Left renal pelvis (tissue), 4 donors: ENCODE data around the gene FBXO47. TPM values are rescaled to one million over a fixed set of nuclear protein-coding genes. Genes with fewer than 3 reads are reported as not detected.
"Not testable (repeated sequence)": the region's sequence is repeated elsewhere in the genome, so short reads cannot be mapped to it uniquely, and the experiment has no call there.

Source experiments
- DNase-seq, 4 donors: peaks; one replicate each; pipeline ENCODE4 v3.0.0-alpha.2; 2013; ENCODE audit warnings: low read depth in 4 of 4, low spot score in 3 of 4
- polyA plus RNA-seq, 4 donors: library from polyadenylated mRNA; unstranded; fragments of 120-200 nt; gene quantifications; one replicate each; pipeline ENCODE4 v1.2.1, GENCODE V29; 2013; ENCODE audit not compliant: insufficient read length in 4 of 4

The FBXO47 gene
- polyA plus RNA-seq, 4 donors, result not detected

DNA sequence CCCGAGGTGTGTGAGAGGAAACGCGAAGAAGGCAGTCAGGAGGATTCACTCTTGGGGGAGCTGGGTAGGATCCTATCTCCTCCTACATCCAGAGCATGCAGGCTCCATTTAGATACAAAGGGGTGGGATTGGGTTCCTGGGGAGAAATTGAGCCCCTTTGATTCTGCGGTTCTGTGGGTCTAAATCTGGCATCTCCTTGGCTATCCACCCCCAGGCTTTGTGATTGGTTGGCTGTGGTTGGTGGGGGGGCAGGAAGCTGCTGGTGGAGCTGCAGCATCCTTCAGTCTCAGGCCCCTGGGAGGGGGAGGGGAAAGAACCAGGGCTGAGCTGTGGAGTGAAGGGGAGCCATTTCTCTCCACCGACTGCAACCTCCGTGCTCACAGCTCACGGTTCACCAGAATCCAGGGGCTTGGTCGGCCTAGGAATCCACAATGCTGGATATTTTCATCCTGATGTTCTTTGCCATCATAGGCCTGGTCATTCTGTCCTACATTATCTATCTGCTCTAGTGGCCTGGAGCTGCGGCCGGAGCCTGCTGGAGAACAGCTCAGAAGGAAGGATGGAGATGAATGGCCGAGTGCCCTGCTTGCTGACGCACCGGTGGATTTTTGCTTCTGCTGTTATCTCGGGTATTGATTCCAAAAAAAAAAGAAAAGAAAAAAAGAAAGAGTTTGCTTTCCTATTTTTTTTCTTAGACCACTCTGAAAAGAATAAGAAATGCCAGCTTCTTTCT is 41.8 kb downstream of the FBXO47 start, which contains the start of gene LASP1NB:
LASP1NB (plus strand) TSS at position 352 of the 733 bp plus-strand sequence.
- DNase-seq, result peak; percentile 46 to 65 (median 56)

DNA sequence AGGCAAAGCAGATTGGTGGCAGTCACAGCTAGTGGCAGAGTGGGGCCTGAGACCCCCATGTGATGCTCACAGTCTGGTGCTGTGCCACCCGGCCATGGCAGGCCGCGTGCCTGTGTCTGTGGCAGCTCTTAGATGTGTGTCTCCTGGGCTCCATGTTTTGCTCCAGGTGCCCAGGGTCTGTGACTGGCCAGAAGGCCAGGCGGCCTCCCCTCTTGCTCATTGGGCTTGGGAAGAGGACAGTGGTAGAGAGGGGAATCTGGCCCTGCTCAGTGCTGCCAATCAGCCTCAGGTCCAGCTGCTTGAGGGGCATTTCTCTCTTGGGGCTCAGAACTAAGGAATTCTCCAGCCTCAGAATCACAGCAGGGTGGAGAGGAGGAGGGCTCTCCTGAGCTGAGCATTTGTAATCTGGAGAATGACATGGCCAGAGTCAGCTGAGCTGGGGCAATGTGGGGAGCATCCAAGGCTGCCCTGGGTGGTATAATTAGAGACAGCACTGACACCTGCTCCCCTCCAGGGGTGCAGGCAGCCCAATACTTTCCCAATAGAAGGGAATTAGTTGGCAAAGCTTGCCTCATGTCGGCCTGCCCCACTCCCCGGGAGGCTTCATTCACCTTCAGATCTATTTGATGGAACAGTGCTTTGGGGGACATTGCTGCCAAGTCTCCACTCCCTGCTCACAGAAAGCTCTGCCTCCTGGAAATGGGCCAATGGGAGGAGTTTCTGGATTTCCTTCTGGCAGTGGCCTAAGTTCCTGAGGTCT is 44.5 kb downstream of the FBXO47 start:
- DNase-seq, result peak in 1 of 4 donors; percentile 46

DNA sequence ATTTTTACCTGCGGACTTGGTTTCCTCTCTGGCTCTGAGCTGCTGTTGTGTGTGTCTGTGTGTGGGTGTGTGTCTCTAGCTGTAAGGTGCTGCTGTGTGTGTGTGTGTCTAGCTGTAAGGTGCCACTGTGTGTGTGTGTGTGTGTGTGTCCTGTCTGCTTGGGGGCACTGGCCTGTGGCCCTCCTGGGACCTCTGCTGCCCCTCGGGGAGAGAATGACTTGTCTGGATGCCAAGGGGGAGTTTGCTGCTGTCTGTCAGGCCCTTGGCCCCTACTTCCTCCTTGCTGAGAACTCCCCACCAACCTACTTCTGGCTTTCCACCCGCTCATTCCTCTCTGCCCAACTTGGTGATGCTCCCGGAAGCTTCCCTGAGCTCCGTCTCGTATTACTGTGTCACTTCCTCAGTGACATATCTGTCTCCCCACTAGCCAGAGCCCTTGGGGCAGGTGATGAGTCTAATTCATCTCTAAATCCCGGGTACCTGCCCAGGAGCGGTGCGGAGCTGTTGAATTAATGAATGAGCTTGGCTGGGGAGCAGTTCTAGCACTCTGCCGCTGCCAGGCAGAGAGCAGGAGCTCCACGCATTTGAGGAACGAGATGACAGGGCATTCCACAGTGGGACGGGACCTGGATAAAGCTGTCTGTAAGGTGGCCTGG is 45.3 kb downstream of the FBXO47 start:
- no peak for DNase-seq

DNA sequence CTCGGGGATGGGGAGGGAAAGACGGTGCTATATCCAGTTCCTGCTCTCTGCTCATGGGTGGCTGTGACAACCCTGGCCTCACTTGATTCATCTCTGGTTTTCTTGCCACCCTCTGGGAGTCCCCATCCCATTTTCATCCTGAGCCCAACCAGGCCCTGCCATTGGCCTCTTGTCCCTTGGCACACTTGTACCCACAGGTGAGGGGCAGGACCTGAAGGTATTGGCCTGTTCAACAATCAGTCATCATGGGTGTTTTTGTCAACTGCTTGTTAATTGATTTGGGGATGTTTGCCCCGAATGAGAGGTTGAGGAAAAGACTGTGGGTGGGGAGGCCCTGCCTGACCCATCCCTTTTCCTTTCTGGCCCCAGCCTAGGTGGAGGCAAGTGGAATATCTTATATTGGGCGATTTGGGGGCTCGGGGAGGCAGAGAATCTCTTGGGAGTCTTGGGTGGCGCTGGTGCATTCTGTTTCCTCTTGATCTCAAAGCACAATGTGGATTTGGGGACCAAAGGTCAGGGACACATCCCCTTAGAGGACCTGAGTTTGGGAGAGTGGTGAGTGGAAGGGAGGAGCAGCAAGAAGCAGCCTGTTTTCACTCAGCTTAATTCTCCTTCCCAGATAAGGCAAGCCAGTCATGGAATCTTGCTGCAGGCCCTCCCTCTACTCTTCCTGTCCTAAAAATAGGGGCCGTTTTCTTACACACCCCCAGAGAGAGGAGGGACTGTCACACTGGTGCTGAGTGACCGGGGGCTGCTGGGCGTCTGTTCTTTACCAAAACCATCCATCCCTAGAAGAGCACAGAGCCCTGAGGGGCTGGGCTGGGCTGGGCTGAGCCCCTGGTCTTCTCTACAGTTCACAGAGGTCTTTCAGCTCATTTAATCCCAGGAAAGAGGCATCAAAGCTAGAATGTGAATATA is 46.6 kb downstream of the FBXO47 start:
- no peak for DNase-seq

DNA sequence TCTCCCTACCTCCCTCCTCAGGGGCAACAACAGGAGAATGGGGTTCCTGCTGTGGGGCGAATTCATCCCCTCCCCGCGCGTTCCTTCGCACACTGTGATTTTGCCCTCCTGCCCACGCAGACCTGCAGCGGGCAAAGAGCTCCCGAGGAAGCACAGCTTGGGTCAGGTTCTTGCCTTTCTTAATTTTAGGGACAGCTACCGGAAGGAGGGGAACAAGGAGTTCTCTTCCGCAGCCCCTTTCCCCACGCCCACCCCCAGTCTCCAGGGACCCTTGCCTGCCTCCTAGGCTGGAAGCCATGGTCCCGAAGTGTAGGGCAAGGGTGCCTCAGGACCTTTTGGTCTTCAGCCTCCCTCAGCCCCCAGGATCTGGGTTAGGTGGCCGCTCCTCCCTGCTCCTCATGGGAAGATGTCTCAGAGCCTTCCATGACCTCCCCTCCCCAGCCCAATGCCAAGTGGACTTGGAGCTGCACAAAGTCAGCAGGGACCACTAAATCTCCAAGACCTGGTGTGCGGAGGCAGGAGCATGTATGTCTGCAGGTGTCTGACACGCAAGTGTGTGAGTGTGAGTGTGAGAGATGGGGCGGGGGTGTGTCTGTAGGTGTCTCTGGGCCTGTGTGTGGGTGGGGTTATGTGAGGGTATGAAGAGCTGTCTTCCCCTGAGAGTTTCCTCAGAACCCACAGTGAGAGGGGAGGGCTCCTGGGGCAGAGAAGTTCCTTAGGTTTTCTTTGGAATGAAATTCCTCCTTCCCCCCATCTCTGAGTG is 47.7 kb downstream of the FBXO47 start:
- no peak for DNase-seq

DNA sequence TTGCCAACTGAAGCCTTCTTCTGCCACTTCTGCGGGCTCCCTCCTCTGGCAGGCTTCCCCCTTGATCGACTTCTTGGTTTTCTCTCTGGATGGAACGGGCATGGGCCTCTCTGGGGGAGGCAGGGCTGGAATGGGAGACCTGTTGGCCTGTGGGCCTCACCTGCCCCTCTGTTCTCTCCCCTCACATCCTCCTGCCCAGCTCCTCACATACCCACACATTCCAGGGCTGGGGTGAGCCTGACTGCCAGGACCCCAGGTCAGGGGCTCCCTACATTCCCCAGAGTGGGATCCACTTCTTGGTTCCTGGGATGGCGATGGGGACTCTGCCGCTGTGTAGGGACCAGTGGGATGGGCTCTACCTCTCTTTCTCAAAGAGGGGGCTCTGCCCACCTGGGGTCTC is 48.3 kb downstream of the FBXO47 start:
- no peak for DNase-seq

DNA sequence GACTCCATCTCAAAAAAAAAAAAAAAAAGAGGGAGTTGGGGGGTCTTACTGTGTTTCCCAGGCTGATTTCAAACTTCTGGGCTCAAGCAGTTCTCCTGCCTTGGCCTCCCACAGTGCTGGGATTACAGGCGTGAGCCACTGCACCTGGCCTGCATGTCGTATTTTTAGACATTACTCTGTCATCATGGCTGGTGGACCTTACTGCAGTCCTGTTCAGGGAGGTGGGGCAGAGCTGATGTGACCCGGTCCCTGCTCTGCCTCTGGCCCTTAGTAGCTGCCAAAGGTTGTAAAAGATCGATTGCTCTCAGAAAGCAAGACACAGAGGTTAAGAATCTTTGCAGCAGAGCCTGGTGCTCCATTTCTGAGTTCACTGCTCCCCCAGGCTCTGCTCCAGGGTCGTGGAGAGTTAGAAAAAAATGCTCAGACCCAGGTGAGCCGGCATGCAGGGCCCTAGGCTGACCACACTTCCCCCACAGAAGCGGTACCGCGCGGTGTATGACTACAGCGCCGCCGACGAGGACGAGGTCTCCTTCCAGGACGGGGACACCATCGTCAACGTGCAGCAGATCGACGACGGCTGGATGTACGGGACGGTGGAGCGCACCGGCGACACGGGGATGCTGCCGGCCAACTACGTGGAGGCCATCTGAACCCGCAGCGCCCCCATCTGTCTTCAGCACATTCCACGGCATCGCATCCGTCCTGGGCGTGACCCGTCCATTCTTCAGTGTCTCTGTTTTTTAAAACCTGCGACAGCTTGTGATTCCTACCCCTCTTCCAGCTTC is 48.9 kb downstream of the FBXO47 start:
- DNase-seq, result no peak

DNA sequence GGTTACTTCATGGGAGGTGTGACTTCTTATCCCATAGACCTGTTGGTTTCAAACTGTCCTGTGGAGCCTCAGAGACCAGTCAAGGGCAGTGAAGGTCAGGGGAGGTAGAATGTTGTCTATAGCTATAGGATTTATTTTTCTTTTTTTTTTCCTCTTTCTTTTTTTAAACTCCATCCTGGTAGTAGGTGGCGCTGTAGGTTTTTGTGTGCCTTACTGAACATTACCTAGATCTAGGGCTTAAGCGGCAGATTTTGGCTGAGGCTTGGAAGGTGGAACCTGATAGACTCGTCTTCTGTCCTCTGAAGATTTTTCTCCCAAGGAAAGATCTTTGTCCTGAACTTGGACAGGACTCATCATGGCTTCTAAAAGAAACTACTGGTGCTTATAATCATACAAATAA is 49.9 kb downstream of the FBXO47 start:
- DNase-seq, result no peak

DNA sequence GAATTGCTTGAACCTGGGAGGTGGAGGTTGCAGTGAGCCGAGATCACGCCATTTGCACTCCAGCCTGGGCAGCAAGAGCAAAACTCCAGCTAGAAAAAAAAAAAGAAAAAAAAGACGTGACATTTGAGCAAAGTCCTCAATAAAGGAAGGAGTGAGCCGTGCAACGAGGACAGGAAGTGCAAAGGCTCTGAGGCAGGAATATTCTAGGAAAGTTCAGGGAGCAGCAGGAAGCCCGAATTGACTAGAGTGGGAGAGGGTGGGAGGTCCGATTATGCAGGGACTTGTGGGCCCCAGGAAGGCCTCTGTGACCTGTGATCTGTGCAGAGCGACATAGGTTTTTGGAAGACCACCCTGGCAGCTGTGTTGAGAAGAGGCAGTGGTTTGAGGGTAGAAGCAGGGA is 50.4 kb downstream of the FBXO47 start:
- no peak for DNase-seq

DNA sequence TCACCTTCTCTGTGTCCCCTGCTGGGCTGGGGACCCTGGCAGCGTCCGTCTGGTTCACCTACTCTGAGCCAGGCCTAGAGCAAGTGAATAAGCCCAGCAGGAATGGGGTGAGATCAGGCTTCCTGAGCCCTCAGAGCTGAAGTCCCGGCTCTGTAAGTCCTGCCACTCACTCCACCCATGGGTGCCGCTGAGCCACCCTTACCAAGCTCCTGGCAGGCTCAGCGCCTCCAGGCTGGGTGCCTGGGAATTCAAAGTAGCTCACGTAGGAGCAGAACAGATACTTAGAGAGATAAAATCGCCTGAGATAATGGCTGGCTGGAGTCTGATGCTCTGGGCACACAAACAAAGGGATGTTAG is 51.6 kb downstream of the FBXO47 start:
- no peak for DNase-seq

DNA sequence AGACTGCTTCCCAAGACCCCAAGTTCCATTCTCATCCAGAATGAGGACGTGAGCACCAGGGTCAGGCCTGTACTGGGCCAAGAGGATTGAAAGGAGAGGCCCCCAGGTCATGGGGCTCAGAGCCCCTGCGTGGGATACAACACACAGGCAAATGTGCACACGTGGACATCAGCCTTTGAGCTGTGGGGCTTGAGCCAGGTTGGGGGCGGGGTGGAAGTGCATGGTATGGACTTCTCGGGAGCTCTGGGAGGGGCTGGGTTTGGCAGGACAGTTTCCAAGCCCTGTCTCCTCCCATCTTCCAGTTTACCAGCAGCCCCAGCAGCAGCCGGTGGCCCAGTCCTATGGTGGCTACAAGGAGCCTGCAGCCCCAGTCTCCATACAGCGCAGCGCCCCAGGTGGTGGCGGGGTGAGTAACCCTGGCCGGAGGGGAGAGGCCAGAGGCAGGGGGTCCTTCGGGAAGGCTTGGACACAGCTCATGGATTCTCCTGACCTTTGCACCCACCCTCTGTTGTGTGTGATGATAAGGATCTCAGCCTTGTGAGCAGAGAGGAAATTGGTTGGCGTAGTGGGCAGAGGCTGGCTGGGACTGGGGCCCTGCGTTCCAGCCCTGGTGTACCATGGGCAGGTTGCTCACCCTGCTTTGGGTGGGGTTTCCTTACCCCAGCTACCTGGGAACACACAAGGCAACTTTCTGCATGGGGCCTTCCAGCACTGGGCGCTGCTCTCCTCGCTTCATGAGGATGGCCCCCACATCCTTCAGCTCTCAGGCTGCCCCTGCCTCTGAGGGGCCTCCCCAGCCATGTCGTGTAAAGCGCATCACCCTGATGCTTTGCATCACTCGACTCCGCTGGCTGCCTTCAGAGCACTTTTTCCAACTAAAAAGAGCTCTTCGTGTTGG is 52.2 kb downstream of the FBXO47 start:
- DNase-seq, result no peak

DNA sequence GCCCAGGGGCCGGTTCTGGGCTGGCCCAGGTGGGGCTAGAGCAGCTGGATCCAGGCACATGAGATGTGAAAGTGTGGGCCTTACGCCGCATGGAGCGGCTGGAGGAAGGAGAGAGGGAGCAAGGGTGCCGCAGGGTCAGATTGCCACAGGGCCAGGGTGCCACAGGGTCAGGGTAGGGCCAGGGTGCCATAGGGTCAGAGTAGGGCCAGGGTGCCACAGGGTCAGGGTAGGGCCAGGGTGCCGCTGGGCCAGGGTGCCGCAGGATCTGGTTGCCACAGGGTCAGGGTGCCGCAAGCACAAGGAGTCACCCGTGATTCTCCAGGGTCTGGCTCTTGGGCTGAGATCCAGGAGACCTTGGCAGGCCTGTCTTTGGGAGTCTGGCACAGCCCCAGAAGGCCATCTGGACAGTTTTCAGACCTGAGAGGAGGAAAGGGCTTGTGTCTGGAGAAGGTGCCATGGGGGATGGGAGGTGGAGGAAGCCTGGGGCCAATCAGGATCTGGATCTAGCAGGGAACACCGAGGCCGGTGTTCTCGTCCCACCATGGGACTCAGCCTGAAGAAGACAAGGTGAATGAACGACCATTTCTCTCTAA is 54.9 kb downstream of the FBXO47 start:
- no peak for DNase-seq

DNA sequence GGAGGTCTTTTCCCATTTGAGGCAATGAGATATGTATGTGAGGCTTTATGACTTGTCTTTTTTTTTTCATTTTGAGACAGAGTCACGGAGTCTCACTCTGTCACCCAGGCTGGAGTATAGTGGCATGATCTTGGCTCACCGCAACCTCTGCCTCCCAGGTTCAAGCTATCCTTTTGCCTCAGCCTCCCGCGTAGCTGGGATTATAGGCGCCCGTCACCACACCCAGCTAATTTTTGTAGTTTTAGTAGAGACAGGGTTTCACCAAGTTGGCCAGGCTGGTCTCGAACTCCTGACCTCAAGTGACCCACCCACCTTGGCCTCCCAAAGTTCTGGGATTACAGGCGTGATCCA is 55.5 kb downstream of the FBXO47 start:
- DNase-seq, result not testable (repeated sequence)

DNA sequence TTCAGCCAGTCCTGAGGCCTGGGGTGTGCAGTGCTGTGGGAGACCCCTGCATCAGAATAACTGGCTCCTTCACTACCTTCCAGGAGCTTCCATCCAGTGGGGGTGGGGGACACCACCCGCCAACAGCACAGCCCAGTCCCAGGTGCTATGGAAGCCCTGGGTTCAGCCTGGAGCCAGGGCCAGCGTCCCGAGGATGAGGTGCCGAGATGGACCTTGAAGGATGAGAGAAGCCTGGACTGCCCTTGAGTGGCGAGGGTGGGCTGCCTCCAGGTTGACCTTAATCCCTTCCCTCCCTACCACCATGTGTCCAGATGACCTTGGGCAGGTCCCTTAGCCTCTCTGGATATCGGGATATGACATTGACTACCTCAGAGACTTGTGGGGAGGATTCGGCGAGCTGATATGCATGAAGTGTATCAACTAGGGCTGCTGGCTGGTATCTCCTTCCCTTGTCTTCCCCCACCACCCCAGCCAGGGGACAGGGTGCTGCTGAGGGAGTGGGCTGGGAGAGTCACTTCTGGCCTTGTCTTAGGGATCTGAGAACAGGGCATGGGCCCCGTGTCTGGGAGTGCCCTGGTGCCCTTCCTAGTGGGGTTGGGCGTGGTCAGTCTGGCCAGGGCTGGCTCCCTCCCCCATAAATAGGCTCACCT is 56.0 kb downstream of the FBXO47 start:
- DNase-seq, result no peak

DNA sequence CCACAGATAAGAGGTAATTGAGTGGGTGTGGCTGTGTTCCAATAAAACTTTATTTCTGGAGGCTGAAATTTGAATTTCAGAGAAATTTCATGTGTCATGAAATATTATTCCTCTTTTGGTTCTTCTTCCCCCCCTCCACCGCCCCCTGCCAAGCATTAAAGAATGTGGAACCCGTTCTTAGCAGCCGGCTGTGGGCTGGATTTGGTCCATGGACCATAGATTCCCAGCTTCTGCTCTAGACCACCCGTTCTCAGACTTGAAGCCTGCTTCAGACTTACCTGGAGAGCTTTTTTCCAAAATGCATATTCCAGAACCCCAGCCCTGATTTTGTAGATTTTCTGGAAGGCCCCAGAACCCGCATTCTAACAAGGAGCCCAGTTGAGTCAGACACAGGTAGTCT is 56.9 kb downstream of the FBXO47 start:
- DNase-seq, result no peak

DNA sequence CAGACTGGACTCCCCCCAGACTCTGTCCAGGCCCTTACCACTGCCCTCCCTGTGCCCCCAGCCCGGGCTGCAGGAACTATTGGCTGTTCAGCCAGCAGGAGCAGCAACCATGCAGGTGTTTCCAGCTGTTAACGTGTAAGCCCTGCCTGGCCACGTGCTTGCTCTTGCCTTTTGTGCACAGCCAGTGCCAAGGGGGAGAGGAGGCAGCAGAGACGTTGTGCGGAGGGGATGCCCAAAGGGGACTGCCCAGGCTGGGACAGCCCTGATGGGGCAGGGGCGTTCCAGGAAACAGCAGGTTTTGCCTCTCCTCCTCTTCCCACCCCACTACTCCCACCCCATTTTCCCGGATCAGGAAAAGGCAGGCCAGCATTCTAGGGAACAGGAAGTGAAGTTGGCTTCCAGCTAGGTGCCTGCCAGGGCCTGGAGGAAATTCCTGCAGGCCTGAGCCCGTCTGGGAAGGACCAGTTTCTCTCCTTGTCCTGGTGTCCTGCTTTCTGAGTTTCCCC is 58.5 kb downstream of the FBXO47 start:
- no peak for DNase-seq
